Neural progenitor cell (in vitro differentiated cells): ENCODE results near the gene HMG20A.

ENCODE experiments used
- EZH2 ChIP-seq: fragments of 200-600 bp; sonication (generic); IDR thresholded peaks from 2 replicates; pipeline ENCODE4 v1.6.1; 2017; ENCODE audit warnings: antibody characterized with exemption, mild to moderate bottlenecking, moderate library complexity
- TF ChIP-seq, protein P1 (sequence below): fragments of 200-600 bp; sonication (generic); IDR thresholded peaks from 2 replicates; pipeline ENCODE4 v1.5.1; 2017; ENCODE audit warnings: antibody characterized with exemption, mild to moderate bottlenecking

- TF ChIP-seq, protein P1, sequence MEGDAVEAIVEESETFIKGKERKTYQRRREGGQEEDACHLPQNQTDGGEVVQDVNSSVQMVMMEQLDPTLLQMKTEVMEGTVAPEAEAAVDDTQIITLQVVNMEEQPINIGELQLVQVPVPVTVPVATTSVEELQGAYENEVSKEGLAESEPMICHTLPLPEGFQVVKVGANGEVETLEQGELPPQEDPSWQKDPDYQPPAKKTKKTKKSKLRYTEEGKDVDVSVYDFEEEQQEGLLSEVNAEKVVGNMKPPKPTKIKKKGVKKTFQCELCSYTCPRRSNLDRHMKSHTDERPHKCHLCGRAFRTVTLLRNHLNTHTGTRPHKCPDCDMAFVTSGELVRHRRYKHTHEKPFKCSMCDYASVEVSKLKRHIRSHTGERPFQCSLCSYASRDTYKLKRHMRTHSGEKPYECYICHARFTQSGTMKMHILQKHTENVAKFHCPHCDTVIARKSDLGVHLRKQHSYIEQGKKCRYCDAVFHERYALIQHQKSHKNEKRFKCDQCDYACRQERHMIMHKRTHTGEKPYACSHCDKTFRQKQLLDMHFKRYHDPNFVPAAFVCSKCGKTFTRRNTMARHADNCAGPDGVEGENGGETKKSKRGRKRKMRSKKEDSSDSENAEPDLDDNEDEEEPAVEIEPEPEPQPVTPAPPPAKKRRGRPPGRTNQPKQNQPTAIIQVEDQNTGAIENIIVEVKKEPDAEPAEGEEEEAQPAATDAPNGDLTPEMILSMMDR, result no peak
- no peak for TF ChIP-seq EZH2
Measured at GRCh38 chr15:77513226-77513625, 92.5 kb downstream of the HMG20A start.
